Right ventricle myocardium superior (tissue), 1 donor: ENCODE results near the gene PDLIM5. TPM values are rescaled to one million over a fixed set of nuclear protein-coding genes. Genes with fewer than 3 reads are reported as not detected.
A peak's percentile ranks its signal among the peaks of the same experiment; 100 is the strongest.

ENCODE experiments used
- ATAC-seq: fragments of 200-7000 bp; cut with Tn5 transposase; one replicate; pipeline ENCODE4 v1.9.1; 2020; ENCODE audit warnings: mild to moderate bottlenecking; ENCODE audit not compliant: poor library complexity
- DNase-seq: peaks from one replicate; pipeline ENCODE4 v3.0.0-alpha.2; 2020
- intact Hi-C: fragments of 100-400 bp; cut with DNase I; formaldehyde crosslinking; loops from one replicate; pipeline ENCODE4 v1.11.2; 2022
- total RNA-seq: library from RNA; stranded (reverse); fragmentation: NEBNext Ultra II Directional; extraction: Animal tissue kit (Norgen Biotek cat#: 25700); gene quantifications from one replicate; pipeline ENCODE4 v1.2.1, GENCODE V29; 2021
- donor health status: DM: no; HTN: yes; CAD: no; lungs with severe emphysema.

PDLIM5 gene
- total RNA-seq, 1 donor from 2014 or later = 979 TPM

GRCh38 chr4:94416981-94417380 lies 34.8 kb upstream of the PDLIM5 start:
- ATAC-seq = no peak
- intact Hi-C loops = no loop called here
- DNase-seq = no peak

- intact Hi-C loops = no loop called here
- no peak for DNase-seq
- ATAC-seq = no peak
These were observed 32.2 kb upstream of the PDLIM5 start for GRCh38 chr4:94419549-94419948.

- DNase-seq (no peak), ATAC-seq (peak; percentile 87)
- intact Hi-C loops = no loop called here
These were observed 31.8 kb upstream of the PDLIM5 start for GRCh38 chr4:94419956-94420355.

- intact Hi-C loops = no loop called here
- DNase-seq = no peak
- no peak for ATAC-seq
These were observed 31.4 kb upstream of the PDLIM5 start for GRCh38 chr4:94420356-94420755.

GRCh38 chr4:94426783-94427182 lies 25.0 kb upstream of the PDLIM5 start:
- ATAC-seq = no peak
- intact Hi-C loops = no loop called here
- DNase-seq = no peak

GRCh38 chr4:94428884-94429283 lies 22.9 kb upstream of the PDLIM5 start:
- intact Hi-C loops = no loop called here
- DNase-seq (no peak), ATAC-seq (peak; percentile 22)

- intact Hi-C loops = no loop called here
- ATAC-seq (no peak), DNase-seq (no peak)
These were observed 21.3 kb upstream of the PDLIM5 start for GRCh38 chr4:94430406-94430805.

GRCh38 chr4:94431388-94431787 lies 20.4 kb upstream of the PDLIM5 start:
- DNase-seq (no peak), ATAC-seq (no peak)
- intact Hi-C loops = no loop called here

GRCh38 chr4:94434505-94434904 lies 17.2 kb upstream of the PDLIM5 start:
- ATAC-seq (no peak), DNase-seq (no peak)
- intact Hi-C loops = no loop called here

- intact Hi-C loops = no loop called here
These were observed 15.9 kb upstream of the PDLIM5 start for GRCh38 chr4:94435874-94436273.

GRCh38 chr4:94436512-94436911 lies 15.2 kb upstream of the PDLIM5 start:
- DNase-seq = no peak
- intact Hi-C loops = no loop called here
- no peak for ATAC-seq

More at GRCh38 chr4:94435874-94436273, 15.9 kb upstream of the PDLIM5 start:
- DNase-seq (no peak), ATAC-seq (no peak)

- no peak for DNase-seq
- ATAC-seq = no peak
- intact Hi-C loops = no loop called here
These were observed 12.1 kb upstream of the PDLIM5 start for GRCh38 chr4:94439606-94440005.

GRCh38 chr4:94441838-94442237 lies 9.9 kb upstream of the PDLIM5 start:
- ATAC-seq (peak; percentile 56), DNase-seq (no peak)
- intact Hi-C loops = no loop called here

GRCh38 chr4:94442251-94442650 lies 9.5 kb upstream of the PDLIM5 start:
- intact Hi-C loops = no loop called here
- no peak for DNase-seq
- ATAC-seq = peak; percentile 95

GRCh38 chr4:94446386-94446785 lies 5.4 kb upstream of the PDLIM5 start:
- no peak for ATAC-seq
- intact Hi-C loops = no loop called here

GRCh38 chr4:94447754-94448411 lies 3.9 kb upstream of the PDLIM5 start:
- intact Hi-C loops = no loop called here
- ATAC-seq (no peak), DNase-seq (no peak)

More at GRCh38 chr4:94446386-94446785, 5.4 kb upstream of the PDLIM5 start:
- no peak for DNase-seq

- ATAC-seq (no peak), DNase-seq (no peak)
- intact Hi-C loops = no loop called here
These were observed 2.8 kb upstream of the PDLIM5 start for GRCh38 chr4:94448815-94449375.

GRCh38 chr4:94451051-94451694 lies 569 bp upstream of the PDLIM5 start:
- no peak for ATAC-seq
- intact Hi-C loops = loop anchor here (10.0 kb wide), 2 partner anchors 74 to 114 kb away; no protein-coding TSS in a partner anchor

GRCh38 chr4:94452476-94453371 lies 982 bp downstream of the PDLIM5 start:
- intact Hi-C loops = loop anchor here (2.0 to 10.0 kb wide), 3 partner anchors 44 to 112 kb away; no protein-coding TSS in a partner anchor
- peak; percentile 83 for ATAC-seq

More at GRCh38 chr4:94451051-94451694, 569 bp upstream of the PDLIM5 start:
- DNase-seq = no peak

More at GRCh38 chr4:94452476-94453371, 982 bp downstream of the PDLIM5 start:
- peak; percentile 90 for DNase-seq
